GM19238 (cell line): ENCODE results near the gene DIAPH1.

Source experiments
- DNase-seq: peaks from one replicate; pipeline ENCODE4 v3.0.0; 2011; ENCODE audit warnings: low spot score; ENCODE audit not compliant: insufficient read length

Gene DIAPH1

DNA sequence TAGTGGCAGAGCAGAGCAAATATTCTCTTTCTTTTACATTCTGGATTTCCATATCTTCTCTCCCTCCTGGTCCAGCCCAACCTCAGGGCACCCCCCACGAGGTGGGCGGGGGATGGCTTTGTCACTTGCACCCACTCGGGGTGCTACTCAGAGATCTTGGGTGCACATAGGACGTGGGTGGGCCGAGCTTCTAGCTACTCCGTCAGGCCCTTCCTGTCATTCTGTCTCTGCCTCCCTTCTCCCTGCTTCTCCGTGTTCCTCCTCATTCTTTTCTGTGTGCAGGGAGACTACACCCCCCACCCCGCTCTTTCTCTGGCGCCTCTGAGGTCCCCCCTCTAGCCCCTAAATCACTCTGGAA lies 110.4 kb downstream of the DIAPH1 start:
- no peak for DNase-seq

- no peak for DNase-seq
Measured at GRCh38 chr5:141507387-141508091, 111.3 kb downstream of the DIAPH1 start.

- no peak for DNase-seq
Measured at GRCh38 chr5:141506381-141507155, 112.2 kb downstream of the DIAPH1 start.

- no peak for DNase-seq
Measured at GRCh38 chr5:141504216-141504615, 114.6 kb downstream of the DIAPH1 start.

DNA sequence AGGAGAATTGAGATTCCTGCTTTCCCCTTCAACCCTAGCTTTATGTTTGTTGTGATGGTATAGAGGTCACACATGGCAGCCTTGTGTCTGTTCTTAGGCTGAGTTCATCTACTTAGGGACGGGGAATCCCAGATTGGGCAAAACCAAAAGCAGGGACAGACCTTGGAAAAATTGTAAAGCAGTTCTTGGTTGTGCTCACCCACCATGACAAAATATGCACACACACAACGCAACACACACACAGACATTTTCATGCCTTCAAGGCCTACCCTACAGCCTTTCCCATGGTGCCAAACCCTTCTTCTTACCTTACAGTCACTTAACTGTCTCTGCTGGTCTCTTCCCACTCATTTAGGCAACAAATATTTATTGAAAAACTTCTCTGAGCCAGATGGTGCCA lies 115.1 kb downstream of the DIAPH1 start:
- DNase-seq = no peak

DNA sequence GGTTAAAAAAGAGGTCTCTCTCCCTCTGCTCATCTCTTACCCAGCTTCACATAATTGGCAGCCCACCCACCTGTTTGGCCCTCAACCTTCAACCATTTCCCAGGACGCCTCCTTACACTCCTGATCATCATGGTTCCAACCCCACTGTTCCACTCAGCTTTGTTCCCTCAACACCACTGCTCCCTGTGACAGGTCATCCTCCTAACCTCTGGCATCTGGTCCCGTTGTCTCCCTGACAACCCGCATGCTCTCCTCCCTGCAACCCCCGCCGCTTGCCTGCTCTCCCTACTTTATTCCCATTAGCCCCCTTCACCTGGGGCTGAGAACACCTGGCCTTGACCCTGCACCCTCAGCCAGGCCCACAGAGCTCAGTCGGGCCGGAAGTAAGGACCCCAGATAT lies 117.0 kb downstream of the DIAPH1 start:
- no peak for DNase-seq

GRCh38 chr5:141496038-141496437 lies 122.8 kb downstream of the DIAPH1 start:
- no peak for DNase-seq

DNA sequence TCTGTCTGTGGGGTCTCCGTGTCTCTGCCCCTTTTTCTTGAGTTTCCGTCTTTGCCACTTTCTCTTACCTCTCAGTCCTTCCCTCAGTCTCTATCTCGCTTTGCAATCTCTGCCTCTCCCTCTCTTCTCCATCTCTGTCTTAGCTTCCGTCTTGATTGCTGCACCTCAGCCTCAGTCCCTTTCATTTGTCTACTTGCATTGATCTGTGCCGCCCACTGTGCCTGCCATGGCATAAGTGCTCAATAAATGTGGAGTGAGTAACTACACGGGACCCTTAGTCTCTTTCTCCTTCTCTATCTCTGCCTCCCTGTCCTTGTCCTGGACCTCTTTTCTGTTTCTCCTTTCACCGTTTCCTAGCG lies 123.4 kb downstream of the DIAPH1 start:
- no peak for DNase-seq

DNA sequence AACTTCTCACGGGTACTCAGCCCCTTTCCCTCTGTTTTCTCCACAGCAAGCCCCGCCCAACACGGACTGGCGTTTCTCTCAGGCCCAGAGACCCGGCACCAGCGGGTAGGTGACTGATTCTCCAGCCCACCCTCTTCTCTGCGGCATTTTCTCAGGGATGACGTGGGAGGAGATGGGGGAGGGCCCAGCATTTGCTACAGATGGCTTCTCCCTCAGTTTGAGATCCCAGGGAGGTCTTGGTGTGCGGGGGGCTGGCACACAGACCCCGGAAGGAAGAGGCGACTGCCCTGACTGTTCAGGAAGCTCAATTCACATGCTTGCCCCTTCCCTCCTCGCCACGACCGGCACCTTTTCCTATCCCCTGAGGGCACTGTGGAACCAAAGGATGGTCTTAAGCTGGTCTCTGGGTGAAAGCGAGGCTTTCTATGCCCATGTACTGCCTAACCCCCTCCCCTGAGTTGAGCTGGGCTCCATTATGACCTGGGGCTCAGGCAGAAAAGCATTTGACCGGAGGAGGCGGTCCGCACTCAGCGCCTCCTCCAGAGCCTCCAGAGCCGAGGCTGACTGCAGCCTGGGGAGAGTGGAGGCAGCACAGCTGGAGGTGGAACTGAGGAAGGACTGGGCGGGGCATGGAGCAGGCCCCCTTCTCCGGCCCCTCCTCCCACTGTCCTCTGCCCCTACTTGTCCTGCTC lies 123.9 kb downstream of the DIAPH1 start:
- no peak for DNase-seq

DNA sequence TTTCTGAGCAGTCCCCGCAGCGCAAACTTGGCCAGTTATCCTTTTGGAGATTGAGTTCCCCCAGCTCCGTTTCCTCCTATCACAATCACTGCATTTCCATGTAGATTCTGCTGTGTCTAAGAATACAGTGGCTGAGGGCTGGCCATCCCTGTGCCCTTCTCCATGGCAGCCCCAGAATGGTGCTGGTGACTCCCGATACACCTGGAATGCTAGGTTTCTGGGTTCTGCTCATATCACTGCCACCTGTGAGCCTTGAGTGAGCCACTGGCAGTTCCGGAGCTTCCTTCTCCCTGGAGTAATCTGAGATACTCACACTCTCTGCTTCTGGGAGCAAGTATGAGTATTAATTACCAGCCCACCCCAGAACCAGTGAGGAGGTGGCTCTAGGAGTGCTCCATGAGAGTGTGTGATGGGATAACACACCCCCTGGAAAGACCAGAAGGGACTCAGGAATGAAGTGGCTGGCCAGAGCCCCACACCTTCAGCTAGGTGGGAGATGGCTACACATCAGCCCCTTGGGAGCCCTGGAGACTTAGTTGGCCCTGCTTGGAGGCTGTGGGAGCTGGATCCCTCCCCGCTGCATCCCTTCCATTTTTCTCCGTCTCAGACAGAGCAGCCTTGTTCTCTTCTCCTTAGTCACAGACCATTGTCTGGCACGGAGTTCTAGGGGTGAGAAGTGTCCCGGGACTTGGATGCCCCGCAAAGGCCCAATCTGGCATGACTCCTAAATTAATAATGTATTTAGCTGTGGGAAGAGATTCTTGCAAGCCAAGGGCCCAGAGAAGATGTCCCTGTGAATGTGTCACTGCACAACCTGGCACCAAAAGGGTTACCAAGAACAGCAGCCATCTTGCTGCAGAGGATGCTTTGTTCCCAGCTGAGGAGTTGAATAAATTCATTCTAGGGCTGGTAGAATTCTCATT lies 125.0 kb downstream of the DIAPH1 start:
- DNase-seq = no peak

DNA sequence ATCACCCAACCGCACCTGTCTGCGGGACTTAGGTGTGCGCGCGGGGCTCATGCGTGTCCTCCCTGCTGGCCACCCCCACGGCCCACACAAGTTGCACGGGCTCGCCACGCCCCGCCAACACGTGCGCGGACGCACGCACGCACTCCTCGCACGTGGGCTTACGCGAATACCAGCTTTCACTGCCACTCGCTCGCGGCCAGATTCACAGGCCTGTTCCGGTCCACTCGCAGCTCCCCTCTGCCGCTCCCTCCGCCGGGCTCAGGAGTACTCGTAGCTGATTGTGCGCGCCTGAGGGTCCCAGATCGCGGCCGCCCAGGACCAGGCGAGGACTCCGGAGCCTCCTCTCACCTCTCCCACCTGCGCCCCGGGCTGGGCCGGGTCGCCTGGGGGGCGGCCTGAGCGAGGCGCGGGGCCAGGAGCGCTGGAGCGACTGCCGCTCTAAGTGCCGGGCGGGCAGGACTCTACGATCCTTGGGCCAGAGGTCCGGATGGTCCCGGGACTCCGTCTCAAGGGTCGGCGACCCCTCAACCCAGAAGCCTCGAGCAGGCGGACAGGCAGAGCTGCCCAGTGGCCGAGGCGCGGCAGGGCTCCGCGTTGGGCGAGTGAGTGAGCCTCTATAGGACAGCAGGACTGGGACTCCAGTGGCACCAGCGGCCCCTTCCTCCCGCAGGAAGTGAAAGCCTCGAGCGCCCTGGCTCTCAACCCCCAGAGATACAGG lies 126.5 kb downstream of the DIAPH1 start:
- DNase-seq = no peak

DNA sequence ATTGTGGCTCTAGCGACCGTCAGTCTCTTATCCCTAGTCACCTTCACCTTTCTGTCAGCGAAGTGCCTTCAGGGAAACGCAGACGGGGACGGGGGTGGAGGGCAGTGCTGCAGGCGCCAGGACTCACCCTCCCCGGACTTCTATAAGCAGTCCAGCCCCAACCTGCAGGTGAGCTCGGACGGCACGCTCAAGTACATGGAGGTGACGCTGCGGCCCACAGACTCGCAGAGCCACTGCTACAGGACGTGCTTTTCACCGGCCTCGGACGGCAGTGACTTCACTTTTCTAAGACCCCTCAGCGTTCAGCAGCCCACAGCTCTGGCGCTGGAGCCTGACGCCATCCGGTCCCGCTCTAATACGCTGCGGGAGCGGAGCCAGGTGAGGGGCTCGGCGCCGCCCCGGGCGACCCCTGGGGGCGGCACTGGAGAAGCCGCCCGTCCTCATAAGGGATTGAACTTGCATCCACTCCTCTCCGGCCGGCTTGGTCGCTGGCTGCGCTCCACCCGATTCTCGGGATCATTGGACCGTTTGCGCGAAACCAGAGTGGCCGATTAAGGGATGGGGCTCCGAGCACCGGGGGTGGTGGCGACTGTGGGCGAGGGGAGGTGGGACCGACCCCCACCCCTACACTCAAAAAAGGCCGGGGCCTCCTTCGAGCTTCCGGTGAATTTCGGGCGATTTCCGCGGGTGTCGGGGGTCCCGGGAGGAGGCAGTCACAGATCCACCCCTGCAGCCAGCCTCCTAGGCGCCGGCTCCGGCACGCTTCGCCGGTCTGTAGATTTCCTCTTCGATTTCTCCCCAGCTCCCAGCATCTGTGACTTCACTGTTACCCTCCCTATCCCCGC lies 127.3 kb downstream of the DIAPH1 start:
- DNase-seq = no peak

- no peak for DNase-seq
Measured at GRCh38 chr5:141490771-141491170, 128.0 kb downstream of the DIAPH1 start.

GRCh38 chr5:141490271-141490670 lies 128.5 kb downstream of the DIAPH1 start:
- DNase-seq = no peak

DNA sequence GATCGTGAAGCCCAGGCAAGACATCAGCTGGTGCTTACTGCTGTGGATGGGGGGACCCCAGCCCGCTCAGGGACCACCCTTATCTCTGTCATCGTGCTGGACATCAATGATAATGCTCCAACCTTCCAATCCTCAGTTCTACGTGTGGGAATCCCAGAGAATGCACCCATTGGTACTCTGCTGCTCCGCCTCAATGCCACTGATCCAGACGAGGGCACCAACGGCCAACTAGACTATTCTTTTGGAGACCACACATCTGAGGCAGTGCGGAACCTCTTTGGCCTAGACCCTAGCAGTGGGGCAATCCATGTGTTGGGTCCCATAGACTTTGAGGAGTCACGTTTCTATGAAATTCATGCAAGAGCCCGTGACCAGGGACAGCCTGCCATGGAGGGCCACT lies 129.0 kb downstream of the DIAPH1 start:
- DNase-seq = no peak

DNA sequence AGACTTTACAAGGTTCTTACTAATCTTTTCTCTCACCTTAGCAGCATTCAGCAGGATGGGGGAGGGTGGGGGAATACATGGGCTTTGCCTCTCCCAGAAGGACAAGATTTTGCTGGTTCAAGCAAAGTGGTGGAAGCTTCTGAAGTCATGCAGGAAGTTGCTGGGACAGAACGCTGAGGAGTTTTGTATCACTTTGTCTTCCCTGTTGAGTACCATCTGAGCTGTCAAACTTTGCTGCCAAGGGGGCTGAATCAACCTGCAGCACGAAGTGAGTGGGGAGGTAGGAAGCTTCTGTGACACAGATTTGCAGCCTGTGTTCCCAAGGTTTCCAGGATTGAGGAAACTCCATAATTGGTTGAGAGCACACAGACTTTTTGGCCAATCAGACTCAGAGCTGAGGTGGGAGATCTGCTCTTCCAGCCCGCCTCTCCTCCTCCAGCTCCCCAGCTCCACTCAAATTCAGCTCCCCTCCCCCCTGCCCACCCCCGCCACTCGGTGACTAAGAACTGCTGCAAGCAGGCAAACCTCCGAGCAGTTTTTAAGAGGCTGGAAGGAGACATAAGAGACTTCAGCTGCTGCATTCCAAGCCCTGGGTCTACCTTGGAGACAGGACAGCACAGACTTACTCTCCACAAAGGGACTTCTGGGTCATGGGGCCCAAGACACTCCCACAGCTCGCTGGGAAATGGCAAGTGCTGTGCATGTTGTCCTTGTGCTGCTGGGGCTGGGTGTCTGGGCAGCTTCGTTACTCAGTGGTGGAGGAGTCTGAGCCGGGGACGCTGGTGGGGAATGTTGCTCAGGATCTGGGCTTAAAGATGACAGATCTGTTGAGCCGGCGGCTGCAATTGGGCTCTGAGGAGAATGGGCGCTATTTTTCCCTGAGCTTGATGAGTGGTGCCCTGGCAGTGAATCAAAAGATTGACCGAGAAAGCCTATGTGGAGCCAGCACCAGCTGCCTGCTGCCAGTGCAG lies 129.9 kb downstream of the DIAPH1 start, which contains the start of gene PCDHGC5:
TSS of gene PCDHGC5 (plus strand) at position 491 of the 971 bp plus-strand sequence. CDS start at position 651, 160 bp downstream.
- no peak for DNase-seq

- DNase-seq = no peak
Measured at GRCh38 chr5:141487131-141487530, 131.7 kb downstream of the DIAPH1 start.

- DNase-seq = no peak
Measured at GRCh38 chr5:141486091-141486490, 132.7 kb downstream of the DIAPH1 start.
